Stimulated activated naive CD4-positive, alpha-beta T cell treated with Interleukin-2 at 50 U/mL for 16 hours (primary cell): ENCODE data around the gene PGPEP1.
"Not testable (repeated sequence)": the region's sequence is repeated elsewhere in the genome, so short reads cannot be mapped to it uniquely, and the experiment has no call there.

Experiments
- DNase-seq: peaks from one replicate; lab custom pipeline; 2025; lab: John Stamatoyannopoulos, UW

PGPEP1 gene

DNA sequence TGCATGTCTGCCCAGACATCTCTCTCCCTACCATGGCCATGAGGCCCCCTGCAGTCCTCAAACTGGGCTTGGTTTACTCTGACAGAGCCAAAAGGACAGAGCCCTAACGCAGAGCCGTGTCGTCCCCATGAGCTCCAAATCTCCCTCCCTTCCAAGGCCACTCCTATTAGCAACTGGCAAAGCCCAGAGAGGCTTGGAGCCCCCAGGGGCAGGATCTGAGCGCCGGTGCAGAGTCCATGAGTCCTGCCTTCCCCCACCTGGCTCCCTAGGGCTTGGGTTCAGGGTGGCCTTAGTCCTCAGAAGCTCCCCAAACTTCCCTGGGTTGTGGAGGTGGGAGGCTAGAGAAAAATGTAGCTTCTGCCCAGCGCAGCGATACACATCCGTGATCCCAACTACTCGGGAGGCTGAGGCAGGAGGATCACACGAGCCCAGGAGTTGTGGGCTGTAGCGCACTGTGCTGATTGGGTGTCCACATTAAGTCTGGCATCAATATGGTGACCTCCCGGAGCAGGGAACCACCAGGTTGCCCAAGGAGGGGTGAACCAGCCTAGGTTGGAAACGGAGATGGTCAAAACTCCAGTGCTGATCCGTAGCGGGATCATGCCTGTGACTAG is 7.4 kb upstream of the PGPEP1 start:
- DNase-seq = no peak

DNA sequence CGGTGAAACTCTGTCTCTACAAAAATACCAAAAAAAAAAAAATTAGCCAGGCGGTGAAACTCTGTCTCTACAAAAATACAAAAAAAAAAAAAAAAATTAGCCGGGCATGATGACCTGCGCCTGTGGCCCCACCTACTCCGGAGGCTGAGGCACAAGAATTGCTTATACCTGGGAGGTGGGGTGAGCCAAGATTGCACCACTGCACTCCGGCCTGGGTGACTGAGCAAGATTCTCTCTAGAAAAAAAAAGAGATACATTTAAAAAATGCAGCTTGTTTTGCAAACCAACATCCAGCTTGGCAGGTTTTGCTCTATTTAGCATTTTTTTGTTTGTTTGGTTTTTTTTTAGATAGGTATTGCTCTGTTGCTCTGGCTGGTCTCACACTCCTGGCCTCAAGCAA is 6.7 kb upstream of the PGPEP1 start:
- DNase-seq = no peak

DNA sequence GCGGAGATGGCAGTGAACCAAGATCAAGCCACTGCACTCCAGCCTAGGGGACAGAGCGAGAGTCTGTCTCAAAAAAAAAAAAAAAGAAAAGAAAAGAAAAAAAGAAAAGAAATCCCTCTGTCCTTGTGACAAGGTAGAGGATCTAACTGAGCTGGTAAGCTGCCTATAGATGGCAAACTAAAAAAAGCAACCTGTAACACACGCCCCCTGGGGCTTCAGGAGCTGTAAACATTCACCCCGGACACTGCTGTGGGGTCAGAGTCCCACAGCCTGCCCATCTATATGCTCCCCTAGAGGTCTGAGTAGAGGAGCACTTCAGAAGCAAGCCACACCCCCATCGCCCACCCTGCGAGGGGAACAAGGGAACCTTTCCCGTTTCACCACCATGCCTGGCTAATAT is 4.3 kb upstream of the PGPEP1 start:
- no peak for DNase-seq

GRCh38 chr19:18338541-18338940 is 1.9 kb upstream of the PGPEP1 start:
- no peak for DNase-seq

GRCh38 chr19:18339723-18340122 is 675 bp upstream of the PGPEP1 start:
- DNase-seq = no peak

- peak; percentile 64 for DNase-seq
Observed at GRCh38 chr19:18340990-18341868, 831 bp downstream of the PGPEP1 start.

DNA sequence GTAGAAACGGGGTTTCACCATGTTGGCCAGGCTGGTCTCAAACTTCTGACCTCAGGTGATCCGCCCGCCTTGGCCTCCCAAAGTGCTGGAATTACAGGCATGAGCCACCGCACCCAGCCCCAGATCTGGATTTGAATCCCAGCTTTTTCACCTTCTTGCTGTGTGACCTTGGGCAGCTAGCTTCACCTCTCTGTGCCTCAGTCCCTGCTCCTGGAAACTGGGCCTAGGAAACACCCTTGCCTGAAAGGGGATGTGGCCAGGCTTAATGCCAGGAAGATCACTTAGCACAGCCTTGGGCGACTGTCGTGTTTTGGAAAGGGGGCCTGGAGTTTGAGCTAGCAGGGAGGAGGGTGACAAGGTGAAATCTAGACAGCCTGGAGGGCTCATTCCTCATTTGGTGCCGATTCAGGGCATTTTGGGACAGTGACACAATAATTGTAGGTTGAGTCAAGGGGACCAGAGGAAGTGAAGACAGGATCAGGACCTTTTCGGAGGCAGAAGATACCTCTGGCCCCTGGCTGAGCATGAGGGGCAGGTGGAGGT is 1.8 kb downstream of the PGPEP1 start:
- DNase-seq = no peak

DNA sequence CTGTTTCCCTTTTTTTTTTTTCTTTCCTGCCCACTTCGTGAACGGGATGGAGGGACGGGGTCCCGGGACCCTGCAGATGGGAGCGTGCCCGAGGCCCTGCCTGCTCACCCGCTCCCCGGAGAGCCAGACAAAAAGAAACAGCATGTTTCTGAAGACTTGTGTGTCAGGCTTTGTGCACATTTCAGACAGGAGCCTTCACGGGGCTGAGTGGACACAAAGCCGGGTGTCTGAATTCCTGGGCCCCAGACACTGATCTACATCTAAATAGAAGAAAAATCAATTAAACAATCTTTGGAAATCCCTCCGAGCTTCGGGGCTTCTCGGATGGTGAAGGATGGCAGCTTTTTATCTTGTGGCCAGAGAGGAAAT is 4.2 kb downstream of the PGPEP1 start:
- DNase-seq = no peak

GRCh38 chr19:18345296-18345695 is 4.9 kb downstream of the PGPEP1 start:
- DNase-seq = no peak

DNA sequence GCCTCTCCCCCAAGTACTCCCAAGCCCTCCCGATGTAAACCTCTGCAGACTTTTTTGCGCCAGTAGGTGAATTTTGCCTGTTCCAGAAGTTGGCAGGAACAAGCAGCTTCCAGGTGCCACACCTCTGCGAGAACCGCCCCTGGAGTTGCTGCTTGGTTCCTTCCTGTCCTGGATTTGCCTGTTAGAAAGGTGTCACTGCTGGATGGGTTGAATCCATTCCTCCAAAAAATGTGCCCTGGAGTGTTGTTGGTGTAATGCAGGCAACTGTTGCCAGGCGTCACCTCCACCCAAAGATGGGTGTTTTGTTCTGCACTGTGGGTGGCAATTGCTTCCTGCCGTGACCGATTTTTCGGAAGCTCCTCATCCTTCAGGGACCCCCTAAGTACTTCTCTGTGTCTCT is 5.7 kb downstream of the PGPEP1 start:
- no peak for DNase-seq

- no peak for DNase-seq
Observed at GRCh38 chr19:18348171-18348570, 7.8 kb downstream of the PGPEP1 start.

DNA sequence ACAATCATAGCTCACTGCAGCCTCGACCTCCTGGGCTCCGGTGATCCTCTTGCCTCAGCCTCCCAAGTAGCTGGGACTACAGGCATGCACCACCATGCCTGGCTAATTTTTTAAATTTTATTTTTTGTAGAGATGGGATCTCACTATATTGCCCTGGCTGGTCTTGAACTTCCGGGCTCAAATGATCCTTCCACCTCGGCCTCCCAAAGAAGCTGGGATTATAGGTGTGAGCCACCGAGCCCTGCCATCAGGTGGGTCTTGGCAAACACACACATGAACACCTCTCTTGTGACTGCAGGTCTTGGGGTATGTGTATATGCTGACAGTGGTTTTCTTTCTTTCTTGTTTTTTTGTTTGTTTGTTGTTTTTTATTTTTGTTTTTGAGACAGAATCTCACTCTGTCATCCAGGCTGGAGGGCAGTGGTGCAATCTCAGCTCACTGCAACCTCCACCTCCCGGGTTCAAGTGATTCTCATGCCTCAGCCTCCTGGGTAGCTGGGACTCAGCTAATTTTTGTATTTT is 8.5 kb downstream of the PGPEP1 start:
- DNase-seq = not testable (repeated sequence)

DNA sequence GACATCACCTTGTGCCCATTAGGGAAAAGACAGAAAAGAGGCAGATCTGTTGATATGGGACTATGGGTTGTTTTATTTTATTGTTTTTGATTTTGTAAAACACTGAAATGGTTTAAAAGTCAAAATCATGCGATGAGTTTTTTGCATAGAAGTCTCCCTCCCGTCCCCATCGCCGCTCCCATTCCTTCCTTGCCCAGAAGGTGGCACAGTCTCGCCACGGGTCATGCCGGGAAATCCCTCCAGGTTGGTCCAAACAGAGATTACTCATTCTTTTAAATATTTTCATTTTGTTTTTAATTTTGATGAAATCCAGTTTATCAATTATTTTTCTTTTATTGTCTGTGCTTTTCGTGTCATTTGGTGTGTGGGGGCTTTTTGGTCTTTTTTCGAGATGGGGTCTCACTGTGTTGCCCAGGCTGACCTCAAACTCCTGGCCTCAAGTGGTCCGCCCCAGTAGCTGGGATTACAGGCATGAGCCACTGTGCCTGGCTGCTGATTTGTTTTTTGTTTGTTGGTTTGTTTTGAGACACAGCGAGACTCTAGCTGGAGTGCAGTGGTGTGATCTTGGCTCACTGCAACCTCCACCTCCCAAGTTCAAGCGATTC is 9.2 kb downstream of the PGPEP1 start:
- no peak for DNase-seq

- no peak for DNase-seq
Observed at GRCh38 chr19:18350490-18350889, 10.1 kb downstream of the PGPEP1 start.

DNA sequence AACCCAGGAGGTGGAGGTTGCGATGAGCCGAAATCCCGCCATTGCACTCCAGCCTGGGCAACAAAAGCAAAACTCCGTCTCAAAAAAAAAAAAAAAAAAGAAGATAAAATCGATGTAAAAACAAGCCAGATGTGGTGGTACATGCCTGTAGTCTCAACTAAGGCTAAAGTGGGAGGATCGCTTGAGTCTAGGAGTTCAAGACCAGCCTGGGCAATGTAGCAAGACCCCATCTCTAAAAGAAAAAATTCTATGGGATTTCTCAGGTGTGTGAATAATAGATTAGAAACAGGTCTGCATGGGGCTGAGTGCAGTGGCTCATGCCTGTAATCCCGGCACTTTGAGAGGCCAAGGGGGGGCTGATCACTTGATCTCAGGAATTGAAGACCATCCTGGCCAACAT is 11.1 kb downstream of the PGPEP1 start:
- no peak for DNase-seq

DNA sequence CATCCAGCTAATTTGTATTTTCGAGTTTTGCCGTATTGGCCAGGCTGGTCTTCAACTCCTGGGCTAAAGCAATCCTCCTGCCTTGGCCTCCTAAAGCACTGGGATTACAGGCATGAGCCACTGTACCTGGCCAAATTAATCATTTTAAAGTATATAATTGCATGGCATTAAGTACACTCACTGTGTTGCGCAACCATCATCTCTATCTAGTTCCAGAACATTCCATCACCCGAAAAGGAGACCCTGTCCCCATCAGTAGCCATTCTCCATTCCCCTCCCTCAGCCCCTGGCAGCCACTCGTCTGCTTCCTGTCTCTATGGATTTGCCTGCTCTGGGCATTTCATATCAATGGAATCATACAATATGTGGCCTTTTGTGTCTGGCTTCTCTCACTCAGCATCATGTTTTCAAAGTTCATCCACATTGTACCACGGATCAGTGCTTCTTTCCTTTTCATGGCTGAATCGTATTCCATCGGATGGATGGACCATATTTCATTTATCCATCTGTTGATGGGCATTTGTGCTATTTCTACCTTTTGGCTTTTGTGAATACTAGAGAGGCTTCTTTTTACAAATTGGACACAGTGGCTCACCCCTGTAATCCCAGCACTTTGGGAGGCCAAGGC is 13.1 kb downstream of the PGPEP1 start:
- DNase-seq = no peak

- DNase-seq = not testable (repeated sequence)
Observed at GRCh38 chr19:18354743-18355142, 14.3 kb downstream of the PGPEP1 start.

GRCh38 chr19:18357041-18357440 is 16.6 kb downstream of the PGPEP1 start:
- DNase-seq = no peak

GRCh38 chr19:18361646-18362045 is 21.2 kb downstream of the PGPEP1 start:
- no peak for DNase-seq

GRCh38 chr19:18362934-18363542 is 22.6 kb downstream of the PGPEP1 start:
- DNase-seq = no peak

DNA sequence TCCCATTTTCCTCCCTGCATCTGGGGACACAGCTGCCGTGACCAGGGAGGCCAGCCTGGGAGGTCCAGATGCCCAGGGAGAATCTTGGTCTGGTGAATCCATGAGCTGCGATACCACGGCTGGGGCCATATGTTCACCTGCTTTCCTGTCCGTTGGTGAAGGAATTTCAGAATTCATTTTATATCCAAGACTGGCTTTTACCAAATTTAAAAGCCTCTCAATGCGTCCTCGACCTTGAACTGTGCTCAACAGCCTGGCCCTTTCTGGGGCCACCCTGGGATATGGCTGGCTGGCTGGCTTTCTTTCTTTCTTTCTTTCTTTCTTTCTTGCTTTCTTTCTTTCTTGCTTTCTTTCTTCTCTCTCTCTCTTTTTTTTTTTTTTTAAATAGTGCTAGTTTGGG is 23.4 kb downstream of the PGPEP1 start:
- no peak for DNase-seq
